HCT116 (cell line): Measurements from ENCODE around the gene GGT6. TPM values are rescaled to one million over a fixed set of nuclear protein-coding genes. Genes with fewer than 3 reads are reported as not detected.

ENCODE experiments used
- ATAC-seq: fragments of 200-7000 bp; cut with Tn5 transposase; 2 replicates; pipeline ENCODE4 v1.9.1; 2020; ENCODE audit warnings: mild to moderate bottlenecking, moderate library complexity
- BruUV-seq: library from RNA; stranded (reverse); fragments of 400-500 nt; replicated peaks from 2 replicates; lab custom pipeline; 2021; lab: Mats Ljungman, UMichigan
- CTCF ChIA-PET: fragments of 300-600 bp; sonication (Branson Sonifier 250); formaldehyde crosslinking; loops from one replicate; lab custom pipeline; 2021; ENCODE audit warnings: antibody characterized with exemption; lab: Charles Lee
- POLR2A ChIA-PET: fragments of 300-600, 350-600 bp; sonication (Branson Sonifier 250); formaldehyde crosslinking; loops from one replicate; lab custom pipeline; 2021; ENCODE audit warnings: antibody characterized with exemption; lab: Charles Lee
- RAD21 ChIA-PET, 2 experiments: fragments of 300-600 bp; sonication (Branson Sonifier 250); formaldehyde crosslinking; loops; one replicate each; lab custom pipeline; 2023; ENCODE audit warnings: low total read pairs in 2 of 2; ENCODE audit not compliant: uncharacterized antibody in 2 of 2, unreplicated experiment in 2 of 2, low non-redundant PET in 1 of 2; lab: Charles Lee
- DNase-seq: peaks from one replicate; pipeline ENCODE4 v3.0.0-alpha.2; 2010; ENCODE audit warnings: low read depth, low spot score
- H2AFZ ChIP-seq: fragments of 200-600 bp; shearing (Covaris generic), sonication (generic); 2 replicates; pipeline ENCODE4 v1.6.1; 2017; ENCODE audit warnings: low read depth, mixed run types, mixed read lengths, antibody characterized with exemption, low read length; ENCODE audit not compliant: poor library complexity, severe bottlenecking
- H3K27ac ChIP-seq: 2 replicates; pipeline ENCODE4 v1.5.1; 2012; ENCODE audit warnings: low read depth, low read length
- H3K27me3 ChIP-seq: fragments of 200-600 bp; sonication (generic); 2 replicates; pipeline ENCODE4 v1.6.1; 2016; ENCODE audit warnings: mixed run types, low read length, mixed read lengths; ENCODE audit not compliant: insufficient read depth
- H3K36me3 ChIP-seq, 2 experiments: fragments of 200-500 bp in 1 of 2; fragments of 200-600 bp in 1 of 2; sonication (Bioruptor generic) in 1 of 2; sonication (generic) in 1 of 2; 2 replicates each; pipeline versions ENCODE4 v1.5.1 to v1.6.1; 2014 to 2016; ENCODE audit warnings: low read length in 2 of 2, inconsistent platforms in 1 of 2, mixed read lengths in 1 of 2, mixed run types in 1 of 2; ENCODE audit not compliant: insufficient read depth in 2 of 2, control insufficient read depth in 1 of 2
- H3K4me1 ChIP-seq, 2 experiments: fragments of 200-600 bp in 1 of 2; sonication (generic) in 1 of 2; 2 replicates each; pipeline versions ENCODE4 v1.5.1 to v1.6.1; 2012 to 2017; ENCODE audit warnings: low read length in 2 of 2, inconsistent platforms in 1 of 2, mild to moderate bottlenecking in 1 of 2, mixed read lengths in 1 of 2, mixed run types in 1 of 2, moderate library complexity in 1 of 2; ENCODE audit not compliant: insufficient read depth in 2 of 2, control insufficient read depth in 1 of 2
- H3K4me2 ChIP-seq: fragments of 200-600 bp; sonication (generic); 2 replicates; pipeline ENCODE4 v1.6.1; 2017; ENCODE audit warnings: mixed run types, low read length, mixed read lengths
- H3K4me3 ChIP-seq, 2 experiments: fragments of 200-600 bp in 1 of 2; sonication (generic) in 1 of 2; replicated peaks in 1 of 2; 2 replicates each; pipeline ENCODE4 v1.5.1; 2011 to 2016; ENCODE audit warnings: low read length in 2 of 2, control low read depth in 1 of 2, low read depth in 1 of 2, mild to moderate bottlenecking in 1 of 2, mixed read lengths in 1 of 2, mixed run types in 1 of 2
- H3K79me2 ChIP-seq: fragments of 200-600 bp; sonication (generic); 2 replicates; pipeline ENCODE4 v1.6.1; 2017; ENCODE audit warnings: mild to moderate bottlenecking, mixed run types, low read length, moderate library complexity, mixed read lengths; ENCODE audit not compliant: insufficient read depth
- H3K9ac ChIP-seq: fragments of 200-600 bp; sonication (generic); 2 replicates; pipeline ENCODE4 v1.6.1; 2016; ENCODE audit warnings: low read length, mixed read lengths
- H3K9me2 ChIP-seq: fragments of 200-600 bp; sonication (generic), shearing (Covaris generic); 2 replicates; pipeline ENCODE4 v1.6.1; 2017; ENCODE audit warnings: mixed run types, mild to moderate bottlenecking, moderate library complexity; ENCODE audit not compliant: insufficient read depth
- H3K9me3 ChIP-seq, 2 experiments: fragments of 200-500 bp in 1 of 2; fragments of 200-600 bp in 1 of 2; sonication (Bioruptor generic) in 1 of 2; sonication (generic) in 1 of 2; 2 replicates each; pipeline ENCODE4 v1.6.1; 2014 to 2017; ENCODE audit warnings: low read length in 2 of 2, mixed read lengths in 2 of 2, inconsistent platforms in 1 of 2, low read depth in 1 of 2, mild to moderate bottlenecking in 1 of 2, mixed run types in 1 of 2, moderate library complexity in 1 of 2; ENCODE audit not compliant: control insufficient read depth in 1 of 2, insufficient read depth in 1 of 2
- H4K20me1 ChIP-seq: fragments of 200-600 bp; sonication (generic), shearing (Covaris generic); 2 replicates; pipeline ENCODE4 v1.6.1; 2017; ENCODE audit warnings: mixed run types, mild to moderate bottlenecking, moderate library complexity; ENCODE audit not compliant: insufficient read depth
- ATF3 ChIP-seq: IDR thresholded peaks from 2 replicates; pipeline ENCODE4 v1.6.1; 2012
- CBX3 ChIP-seq: IDR thresholded peaks from 2 replicates; pipeline ENCODE4 v1.6.1; 2012; ENCODE audit warnings: low read depth
- CEBPB ChIP-seq: IDR thresholded peaks from 2 replicates; pipeline ENCODE4 v1.6.1; 2012; ENCODE audit warnings: low read depth
- MAX ChIP-seq: IDR thresholded peaks from 2 replicates; pipeline ENCODE4 v1.6.1; 2012
- YY1 ChIP-seq: IDR thresholded peaks from 2 replicates; pipeline ENCODE4 v1.6.1; 2011; ENCODE audit warnings: low read length, low read depth, moderate library complexity, mild to moderate bottlenecking; ENCODE audit not compliant: insufficient replicate concordance; ENCODE audit errors: extremely low read depth
- ZBTB33 ChIP-seq: IDR thresholded peaks from 2 replicates; pipeline ENCODE4 v1.6.1; 2011; ENCODE audit warnings: mild to moderate bottlenecking, low read length, moderate library complexity; ENCODE audit not compliant: insufficient replicate concordance; ENCODE audit errors: extremely low read depth
- intact Hi-C: fragments of 100-400 bp; cut with micrococcal nuclease; formaldehyde crosslinking; loops from 2 replicates; pipeline ENCODE4 v1.10.0; 2022
- total RNA-seq: library from RNA; stranded (reverse); gene quantifications from one replicate; pipeline ENCODE4 v1.2.1, GENCODE V29; 2021; ENCODE audit not compliant: unreplicated experiment

GGT6 gene
- total RNA-seq, 1 experiment from 2014 or later: 0.10 TPM

- TF ChIP-seq ZBTB33 (no peak), CBX3 (no peak), ATF3 (no peak), CEBPB (no peak)
Observed at GRCh38 chr17:4600563-4600962, 40.2 kb upstream of the GGT6 start (continued).

- H3K9me3 ChIP-seq: no peaks in the 10 kb centered on the region
- BruUV-seq: no TSS peak
- no peaks in the 10 kb centered on the region for H3K27me3 ChIP-seq
- no peaks in the 10 kb centered on the region for H3K9me2 ChIP-seq
- no peak overlapping the region for H2AFZ ChIP-seq
- no peaks in the 10 kb centered on the region for H4K20me1 ChIP-seq
- CTCF ChIA-PET: interaction anchor here (0.9 kb wide), 1 partner anchor 33 kb away, joined by 3 read pairs; no protein-coding TSS in a partner anchor
- no peak for DNase-seq
- ATAC-seq: no peak
- RAD21 ChIA-PET: no interaction called here
- H3K4me3 ChIP-seq: no peak overlapping the region
- no peaks in the 10 kb centered on the region for H3K79me2 ChIP-seq
- H3K4me2 ChIP-seq: no peak overlapping the region
- H3K9ac ChIP-seq: no peak overlapping the region
- POLR2A ChIA-PET: no interaction called here
- intact Hi-C loops: no loop called here
- H3K36me3 ChIP-seq: no peaks in the 10 kb centered on the region
- no peak overlapping the region for H3K27ac ChIP-seq
- TF ChIP-seq MAX: no peak
- no peak for TF ChIP-seq YY1
- no peaks in the 10 kb centered on the region; a peak in 1 of 4 replicates for H3K4me1 ChIP-seq
Observed at GRCh38 chr17:4599505-4600281, 39.3 kb upstream of the GGT6 start.
